Measurements from ENCODE around the gene SASH1. TPM values are rescaled to one million over a fixed set of nuclear protein-coding genes. Genes with fewer than 3 reads are reported as not detected.
"Not testable (repeated sequence)": the region's sequence is repeated elsewhere in the genome, so short reads cannot be mapped to it uniquely, and the experiment has no call there.

Gene SASH1
- total RNA-seq, 1 donor from 2014 or later, result 75.7 TPM

DNA sequence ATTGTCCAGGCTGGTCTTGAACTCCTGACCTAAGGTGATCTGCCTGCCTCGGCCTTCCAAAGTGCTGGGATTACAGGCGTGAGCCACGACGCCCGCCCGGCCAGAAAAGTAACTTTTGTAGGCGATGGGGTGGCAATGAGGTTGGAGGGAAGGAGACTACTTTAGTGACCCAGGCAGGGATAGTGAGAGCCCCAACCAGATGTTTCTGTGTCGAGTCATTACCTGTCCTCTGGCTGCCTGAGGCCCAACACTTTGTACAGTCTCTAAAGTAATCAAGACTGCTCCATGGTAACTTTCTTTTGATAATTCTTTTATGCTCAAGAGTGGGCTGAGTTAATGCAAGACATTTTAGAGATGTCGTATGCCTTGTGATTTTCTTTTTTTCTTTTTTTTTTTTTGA is 6.8 kb downstream of the SASH1 start:
- TF ChIP-seq, protein P1, sequence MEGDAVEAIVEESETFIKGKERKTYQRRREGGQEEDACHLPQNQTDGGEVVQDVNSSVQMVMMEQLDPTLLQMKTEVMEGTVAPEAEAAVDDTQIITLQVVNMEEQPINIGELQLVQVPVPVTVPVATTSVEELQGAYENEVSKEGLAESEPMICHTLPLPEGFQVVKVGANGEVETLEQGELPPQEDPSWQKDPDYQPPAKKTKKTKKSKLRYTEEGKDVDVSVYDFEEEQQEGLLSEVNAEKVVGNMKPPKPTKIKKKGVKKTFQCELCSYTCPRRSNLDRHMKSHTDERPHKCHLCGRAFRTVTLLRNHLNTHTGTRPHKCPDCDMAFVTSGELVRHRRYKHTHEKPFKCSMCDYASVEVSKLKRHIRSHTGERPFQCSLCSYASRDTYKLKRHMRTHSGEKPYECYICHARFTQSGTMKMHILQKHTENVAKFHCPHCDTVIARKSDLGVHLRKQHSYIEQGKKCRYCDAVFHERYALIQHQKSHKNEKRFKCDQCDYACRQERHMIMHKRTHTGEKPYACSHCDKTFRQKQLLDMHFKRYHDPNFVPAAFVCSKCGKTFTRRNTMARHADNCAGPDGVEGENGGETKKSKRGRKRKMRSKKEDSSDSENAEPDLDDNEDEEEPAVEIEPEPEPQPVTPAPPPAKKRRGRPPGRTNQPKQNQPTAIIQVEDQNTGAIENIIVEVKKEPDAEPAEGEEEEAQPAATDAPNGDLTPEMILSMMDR (IDR thresholded peaks at IDR 0.05), result no peak
- Mint-ChIP-seq H3K27me3 (ENCODE audit: unreplicated experiment) (no peaks in the 10 kb centered on the region), H3K4me1 (ENCODE audit: unreplicated experiment) (peaks cover 42% of the 10 kb centered on the region), H3K36me3 (ENCODE audit: unreplicated experiment) (peaks cover 9% of the 10 kb centered on the region), H3K4me3 (ENCODE audit: unreplicated experiment) (no peak overlapping the region), H3K27ac (ENCODE audit: unreplicated experiment) (no peak overlapping the region), H3K9me3 (ENCODE audit: unreplicated experiment) (no peaks in the 10 kb centered on the region)
- peak; percentile 40 for DNase-seq (ENCODE audit: extremely low spot score, unreplicated experiment)

DNA sequence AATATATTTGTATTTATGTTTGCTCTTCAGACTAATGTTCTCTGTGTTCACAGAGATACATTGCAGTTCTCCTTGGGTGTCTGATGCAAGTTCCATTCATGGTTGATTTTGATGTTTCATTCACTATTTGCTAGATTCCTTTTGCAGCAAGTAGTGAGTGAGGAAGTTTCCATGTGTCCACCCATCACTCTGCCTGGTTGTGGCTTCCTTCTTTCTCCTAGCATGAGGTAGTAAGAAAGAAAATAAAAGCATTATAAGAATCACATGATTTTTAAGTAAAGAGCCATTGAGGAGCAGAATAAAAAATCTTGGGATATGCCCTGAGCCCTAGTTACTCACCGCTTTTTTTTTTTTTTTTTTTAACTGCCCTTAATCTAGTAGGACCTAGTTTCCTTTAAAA is 8.7 kb downstream of the SASH1 start:
- Mint-ChIP-seq H3K36me3 (ENCODE audit: unreplicated experiment) (peaks cover 9% of the 10 kb centered on the region), H3K27ac (ENCODE audit: unreplicated experiment) (peak overlapping the region; percentile 38), H3K4me1 (ENCODE audit: unreplicated experiment) (peaks cover 26% of the 10 kb centered on the region), H3K27me3 (ENCODE audit: unreplicated experiment) (no peaks in the 10 kb centered on the region), H3K9me3 (ENCODE audit: unreplicated experiment) (no peaks in the 10 kb centered on the region), H3K4me3 (ENCODE audit: unreplicated experiment) (no peak overlapping the region)
- TF ChIP-seq, protein P1 (IDR thresholded peaks at IDR 0.05), result no peak
- DNase-seq (ENCODE audit: extremely low spot score, unreplicated experiment), result no peak

DNA sequence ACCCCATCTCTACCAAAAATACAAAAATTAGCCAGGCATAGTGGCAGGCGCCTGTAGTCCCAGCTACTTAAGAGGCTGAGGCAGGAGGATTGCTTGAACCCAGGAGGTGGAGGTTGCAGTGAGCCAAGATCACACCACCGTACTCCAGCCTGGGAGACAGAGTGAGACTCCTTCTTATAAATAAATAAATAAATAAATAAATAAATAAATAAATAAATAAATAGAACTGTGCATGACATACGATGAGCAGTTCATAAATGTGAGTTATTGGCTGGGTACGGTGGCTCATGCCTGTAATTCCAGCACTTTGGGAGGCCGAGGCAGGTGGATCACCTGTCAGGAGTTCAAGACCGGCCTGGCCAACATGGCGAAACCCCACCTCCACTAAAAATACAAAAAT is 9.8 kb downstream of the SASH1 start:
- H3K27me3 Mint-ChIP-seq (ENCODE audit: unreplicated experiment); H3K36me3 Mint-ChIP-seq (ENCODE audit: unreplicated experiment); H3K9me3 Mint-ChIP-seq (ENCODE audit: unreplicated experiment); H3K4me3 Mint-ChIP-seq (ENCODE audit: unreplicated experiment); H3K27ac Mint-ChIP-seq (ENCODE audit: unreplicated experiment); DNase-seq (ENCODE audit: extremely low spot score, unreplicated experiment): not testable (repeated sequence)
- peaks cover 23% of the 10 kb centered on the region for H3K4me1 Mint-ChIP-seq (ENCODE audit: unreplicated experiment)

DNA sequence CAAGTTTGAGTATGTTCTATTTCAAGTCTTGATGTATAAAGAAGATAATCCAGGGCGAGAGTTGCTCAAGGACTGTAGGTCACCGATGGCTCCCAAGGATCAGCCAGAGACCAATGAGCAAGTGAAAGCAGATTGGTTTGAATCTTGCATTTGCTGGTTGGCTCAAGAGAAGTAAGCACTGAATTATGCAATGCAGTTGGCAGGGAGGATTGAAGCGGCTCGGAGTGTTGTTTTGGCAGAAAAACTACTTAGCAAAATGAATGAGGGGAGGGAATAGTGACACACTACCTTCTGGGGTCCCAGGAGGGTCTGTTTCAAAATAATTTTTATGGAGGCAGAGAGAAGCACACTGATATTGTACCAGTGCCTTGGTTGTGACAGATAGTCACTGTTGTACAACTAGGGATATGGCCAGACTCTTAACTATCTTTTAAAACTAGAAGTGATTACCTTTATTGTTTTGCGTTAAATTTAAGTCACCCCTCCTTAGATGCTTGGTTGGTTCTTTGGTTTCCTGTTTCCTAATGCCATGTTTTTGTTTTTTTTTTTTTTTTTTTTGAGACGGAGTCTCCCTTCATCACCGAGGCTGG is 15.7 kb downstream of the SASH1 start:
- no peak for DNase-seq (ENCODE audit: extremely low spot score, unreplicated experiment)
- Mint-ChIP-seq H3K36me3 (ENCODE audit: unreplicated experiment) (peaks cover 6% of the 10 kb centered on the region), H3K27ac (ENCODE audit: unreplicated experiment) (no peak overlapping the region), H3K27me3 (ENCODE audit: unreplicated experiment) (no peaks in the 10 kb centered on the region), H3K4me1 (ENCODE audit: unreplicated experiment) (peaks cover 12% of the 10 kb centered on the region), H3K4me3 (ENCODE audit: unreplicated experiment) (no peak overlapping the region), H3K9me3 (ENCODE audit: unreplicated experiment) (no peaks in the 10 kb centered on the region)
- TF ChIP-seq, protein P1 (IDR thresholded peaks at IDR 0.05), result no peak

DNA sequence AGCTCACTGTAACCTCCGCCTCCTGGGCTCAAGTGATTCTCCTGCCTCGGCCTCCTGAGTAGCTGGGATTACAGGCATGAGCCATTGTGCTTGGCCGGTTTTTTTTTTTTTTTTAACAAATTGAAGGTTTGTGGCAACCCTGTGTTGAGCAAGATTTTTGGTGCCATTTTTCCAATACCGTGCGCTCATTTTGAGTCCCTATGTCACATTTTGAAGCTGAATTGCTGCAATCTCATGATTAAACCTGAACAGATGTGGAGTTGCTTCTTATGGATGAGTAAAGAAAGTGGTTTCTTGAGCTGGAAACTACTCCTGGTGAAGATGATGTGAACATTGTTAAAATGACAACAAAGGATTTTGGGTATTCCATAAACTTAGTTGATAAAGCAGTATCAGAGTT is 16.6 kb downstream of the SASH1 start:
- Mint-ChIP-seq H3K27me3 (ENCODE audit: unreplicated experiment) (no peaks in the 10 kb centered on the region), H3K4me3 (ENCODE audit: unreplicated experiment) (no peak overlapping the region), H3K27ac (ENCODE audit: unreplicated experiment) (no peak overlapping the region), H3K9me3 (ENCODE audit: unreplicated experiment) (no peaks in the 10 kb centered on the region), H3K36me3 (ENCODE audit: unreplicated experiment) (peaks cover 2% of the 10 kb centered on the region), H3K4me1 (ENCODE audit: unreplicated experiment) (peaks cover 19% of the 10 kb centered on the region)
- peak; percentile 27 for DNase-seq (ENCODE audit: extremely low spot score, unreplicated experiment)
- TF ChIP-seq, protein P1 (IDR thresholded peaks at IDR 0.05), result no peak

Data from osteocyte (in vitro differentiated cells).